ENCODE data around the gene GRAMD1A. TPM values are rescaled to one million over a fixed set of nuclear protein-coding genes. Genes with fewer than 3 reads are reported as not detected.
A peak's percentile ranks its signal among the peaks of the same experiment; 100 is the strongest.

Gene GRAMD1A
- polyA plus RNA-seq, 1 of the 3 experiments (the other 2 are of a cell fraction) = 81.9 TPM

DNA sequence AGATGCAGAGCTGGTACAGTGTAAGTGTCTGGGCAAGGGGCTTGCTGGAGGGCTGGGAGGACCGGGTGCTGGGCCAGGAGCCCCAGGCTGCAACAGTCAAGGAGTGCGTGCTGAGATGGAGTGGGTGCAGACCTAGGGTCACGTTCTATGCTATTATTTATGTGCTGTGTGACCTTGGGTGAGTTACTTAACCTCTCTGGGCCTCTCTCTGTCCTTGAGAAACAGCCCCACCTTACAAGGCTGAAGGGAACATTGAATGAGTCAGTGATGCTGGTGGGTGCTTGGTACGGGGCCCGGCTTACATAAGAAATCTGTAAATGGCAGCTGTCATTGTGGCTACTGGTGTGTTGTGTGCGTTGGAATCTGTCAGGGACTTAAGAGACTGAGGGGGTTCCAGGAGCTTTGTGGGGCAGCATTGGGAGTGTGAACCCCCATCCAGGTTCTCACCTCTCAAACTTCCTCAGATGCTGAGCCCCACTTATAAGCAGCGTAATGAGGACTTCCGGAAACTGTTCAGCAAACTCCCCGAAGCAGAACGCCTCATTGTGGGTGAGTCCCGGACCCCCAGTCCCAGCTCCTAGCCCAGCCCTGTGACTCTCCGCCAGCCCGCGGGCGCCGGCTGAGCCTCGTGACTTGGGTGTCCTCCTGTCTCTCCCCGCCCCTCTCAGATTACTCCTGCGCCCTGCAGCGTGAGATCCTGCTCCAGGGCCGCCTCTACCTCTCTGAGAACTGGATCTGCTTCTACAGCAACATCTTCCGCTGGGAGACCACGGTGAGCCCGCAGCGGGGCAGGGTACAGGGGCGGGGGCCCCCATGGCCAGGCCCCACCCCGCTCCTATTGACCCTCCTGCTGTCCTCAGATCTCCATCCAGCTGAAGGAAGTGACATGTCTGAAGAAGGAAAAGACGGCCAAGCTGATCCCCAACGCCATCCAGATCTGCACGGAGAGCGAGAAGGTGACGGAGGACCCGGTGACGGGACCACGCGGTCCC is 9.6 kb downstream of the GRAMD1A start:
- WGBS (ENCODE audit: low lambda C conversion rate) = 93% methylated on average over 35 of the region's 36 CpGs
- ChIA-PET POLR2A (interaction anchor here (2.8 kb wide), 1 partner anchor 9 kb away, joined by 8 read pairs; the partner anchor contains the start of gene GRAMD1A), CTCF (interaction anchor here (1.2 to 6.6 kb wide), 3 partner anchors 9 to 36 kb away, joined by 3 to 38 read pairs (median 16); partner anchors contain the start of gene GRAMD1A)
- Histone ChIP-seq H3K27ac (ENCODE audit: low read depth in 2 of 2, low read length in 1 of 2) (no peak overlapping the region), H3K4me1 (ENCODE audit: control insufficient read depth in 1 of 2, insufficient read depth in 2 of 2, low read depth in 1 of 2, low read length in 1 of 2) (peaks cover 0 to 5% of the 10 kb centered on the region in 2 experiments; a peak in 1 of 4 replicates), H3K9me3 (no peaks in the 10 kb centered on the region), H3K4me2 (no peak overlapping the region), H4K20me1 (ENCODE audit: insufficient read depth) (peaks cover 27% of the 10 kb centered on the region), H3F3A (replicated peaks; ENCODE audit: insufficient read depth) (no peaks in the 10 kb centered on the region), H3K27me3 (ENCODE audit: insufficient read depth) (no peaks in the 10 kb centered on the region), H3K9me2 (no peaks in the 10 kb centered on the region), H3K36me3 (replicated peaks in 1 of 2; ENCODE audit: control insufficient read depth in 1 of 2, insufficient read depth in 2 of 2, low read length in 1 of 2) (peaks cover 15 to 48% of the 10 kb centered on the region in 2 experiments), H3K79me2 (ENCODE audit: insufficient read depth) (peaks cover 31% of the 10 kb centered on the region; the same call in 1 of the 2 replicates), H3K4me3 (ENCODE audit: low read depth in 2 of 2, low read length in 1 of 2) (no peak overlapping the region), H2AFZ (ENCODE audit: low read depth) (no peak overlapping the region), H3K9ac (no peak overlapping the region)
- TF ChIP-seq RFX5 (IDR thresholded peaks at IDR 0.05; ENCODE audit: low read length) (no peak), MXI1 (IDR thresholded peaks at IDR 0.05; ENCODE audit: low read depth, low read length) (no peak), ELF1 (IDR thresholded peaks at IDR 0.05) (no peak), JUND (IDR thresholded peaks at IDR 0.05) (no peak), FOSL2 (IDR thresholded peaks at IDR 0.05; ENCODE audit: borderline replicate concordance, low read depth) (no peak), RXRA (IDR thresholded peaks at IDR 0.05; ENCODE audit: borderline replicate concordance, low read depth) (no peak), TEAD4 (IDR thresholded peaks at IDR 0.05; ENCODE audit: borderline replicate concordance, insufficient read depth) (no peak), NFIC (IDR thresholded peaks at IDR 0.05; ENCODE audit: borderline replicate concordance) (no peak), TCF12 (IDR thresholded peaks at IDR 0.05) (no peak), CHD2 (IDR thresholded peaks at IDR 0.05; ENCODE audit: low read length, partially characterized antibody) (no peak), EP300 (IDR thresholded peaks at IDR 0.05; ENCODE audit: borderline replicate concordance in 1 of 2, low read depth in 1 of 2, low read length in 1 of 2) (no peak), GATA2 (CRISPR knock-in tag; IDR thresholded peaks at IDR 0.05) (no peak)
- DNase-seq = peak; percentile 19

DNA sequence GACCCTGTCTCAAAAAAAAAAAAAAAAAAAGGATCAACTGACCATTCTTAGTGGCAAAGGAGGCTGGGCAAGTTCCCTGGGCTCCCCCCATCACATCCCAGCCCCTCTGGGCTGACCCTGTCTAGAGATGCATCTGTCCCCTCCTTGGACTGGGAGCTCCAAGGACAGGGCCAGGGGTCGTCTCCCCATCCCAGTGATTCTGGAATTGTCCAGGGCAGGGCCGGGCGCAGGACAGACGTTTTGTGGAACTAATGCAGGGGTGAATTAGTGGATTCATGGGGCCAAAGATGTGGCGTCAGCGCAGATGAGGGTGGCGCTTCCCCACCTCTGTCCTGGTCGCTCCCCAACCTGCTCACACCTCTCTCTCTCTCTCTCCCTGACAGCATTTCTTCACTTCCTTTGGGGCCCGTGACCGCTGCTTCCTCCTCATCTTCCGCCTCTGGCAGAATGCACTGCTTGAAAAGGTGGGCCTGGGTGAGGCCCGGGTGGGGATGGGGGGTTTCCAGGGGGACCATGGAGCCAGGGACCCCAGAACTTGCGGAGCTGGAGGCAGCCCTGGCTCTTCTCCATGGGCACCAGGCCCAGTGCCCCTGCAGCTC is 11.1 kb downstream of the GRAMD1A start:
- Histone ChIP-seq H3F3A (replicated peaks; ENCODE audit: insufficient read depth) (no peaks in the 10 kb centered on the region), H3K4me1 (ENCODE audit: control insufficient read depth in 1 of 2, insufficient read depth in 2 of 2, low read depth in 1 of 2, low read length in 1 of 2) (peaks cover 0 to 5% of the 10 kb centered on the region in 2 experiments; a peak in 1 of 4 replicates), H3K27ac (ENCODE audit: low read depth in 2 of 2, low read length in 1 of 2) (no peak overlapping the region), H4K20me1 (ENCODE audit: insufficient read depth) (peaks cover 15% of the 10 kb centered on the region), H3K79me2 (ENCODE audit: insufficient read depth) (peaks cover 19% of the 10 kb centered on the region; the same call in 1 of the 2 replicates), H3K9ac (no peak overlapping the region), H3K4me2 (no peak overlapping the region), H3K4me3 (ENCODE audit: low read depth in 2 of 2, low read length in 1 of 2) (no peak overlapping the region), H3K9me3 (no peaks in the 10 kb centered on the region), H3K9me2 (no peaks in the 10 kb centered on the region), H3K27me3 (ENCODE audit: insufficient read depth) (no peaks in the 10 kb centered on the region), H2AFZ (ENCODE audit: low read depth) (no peak overlapping the region), H3K36me3 (replicated peaks in 1 of 2; ENCODE audit: control insufficient read depth in 1 of 2, insufficient read depth in 2 of 2, low read length in 1 of 2) (peaks cover 29 to 57% of the 10 kb centered on the region in 2 experiments)
- ChIA-PET CTCF (interaction anchor here (1.3 to 6.6 kb wide), 3 partner anchors 10 to 37 kb away, joined by 3 to 38 read pairs (median 16); partner anchors contain the start of gene GRAMD1A), POLR2A (interaction anchor here (0.6 kb wide), 1 partner anchor 8 kb away, joined by 3 read pairs; no protein-coding TSS in a partner anchor)
- DNase-seq = no peak
- WGBS (ENCODE audit: low lambda C conversion rate) = 87% methylated on average over 12 of the region's 13 CpGs
- no peak for TF ChIP-seq TEAD4 (IDR thresholded peaks at IDR 0.05; ENCODE audit: borderline replicate concordance, insufficient read depth)
- TF ChIP-seq CHD2 (IDR thresholded peaks at IDR 0.05; ENCODE audit: low read length, partially characterized antibody) = no peak
- TF ChIP-seq GABPA (IDR thresholded peaks at IDR 0.05; ENCODE audit: low read depth) = no peak
- TF ChIP-seq JUND (IDR thresholded peaks at IDR 0.05) = no peak
- TF ChIP-seq, protein P1, sequence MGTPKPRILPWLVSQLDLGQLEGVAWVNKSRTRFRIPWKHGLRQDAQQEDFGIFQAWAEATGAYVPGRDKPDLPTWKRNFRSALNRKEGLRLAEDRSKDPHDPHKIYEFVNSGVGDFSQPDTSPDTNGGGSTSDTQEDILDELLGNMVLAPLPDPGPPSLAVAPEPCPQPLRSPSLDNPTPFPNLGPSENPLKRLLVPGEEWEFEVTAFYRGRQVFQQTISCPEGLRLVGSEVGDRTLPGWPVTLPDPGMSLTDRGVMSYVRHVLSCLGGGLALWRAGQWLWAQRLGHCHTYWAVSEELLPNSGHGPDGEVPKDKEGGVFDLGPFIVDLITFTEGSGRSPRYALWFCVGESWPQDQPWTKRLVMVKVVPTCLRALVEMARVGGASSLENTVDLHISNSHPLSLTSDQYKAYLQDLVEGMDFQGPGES (IDR thresholded peaks at IDR 0.05; ENCODE audit: low read depth, low read length) = no peak
- TF ChIP-seq MAX (IDR thresholded peaks at IDR 0.05; ENCODE audit: low read depth) = no peak
- TF ChIP-seq TAF1 (IDR thresholded peaks at IDR 0.05; ENCODE audit: borderline replicate concordance, low read depth, low read length) = no peak
- no peak for TF ChIP-seq YY1 (IDR thresholded peaks at IDR 0.05; ENCODE audit: low read depth)
- TF ChIP-seq MXI1 (IDR thresholded peaks at IDR 0.05; ENCODE audit: low read depth, low read length) = no peak
- no peak for TF ChIP-seq FOSL2 (IDR thresholded peaks at IDR 0.05; ENCODE audit: borderline replicate concordance, low read depth)
- no peak for TF ChIP-seq SMC3 (IDR thresholded peaks at IDR 0.05; ENCODE audit: low read depth, low read length)
- no peak for TF ChIP-seq MEF2A (IDR thresholded peaks at IDR 0.05; ENCODE audit: borderline replicate concordance, low read depth)
- no peak for TF ChIP-seq PBX3 (IDR thresholded peaks at IDR 0.05)
- no peak for TF ChIP-seq EP300 (IDR thresholded peaks at IDR 0.05; ENCODE audit: borderline replicate concordance in 1 of 2, low read depth in 1 of 2, low read length in 1 of 2)
- TF ChIP-seq, protein P2, sequence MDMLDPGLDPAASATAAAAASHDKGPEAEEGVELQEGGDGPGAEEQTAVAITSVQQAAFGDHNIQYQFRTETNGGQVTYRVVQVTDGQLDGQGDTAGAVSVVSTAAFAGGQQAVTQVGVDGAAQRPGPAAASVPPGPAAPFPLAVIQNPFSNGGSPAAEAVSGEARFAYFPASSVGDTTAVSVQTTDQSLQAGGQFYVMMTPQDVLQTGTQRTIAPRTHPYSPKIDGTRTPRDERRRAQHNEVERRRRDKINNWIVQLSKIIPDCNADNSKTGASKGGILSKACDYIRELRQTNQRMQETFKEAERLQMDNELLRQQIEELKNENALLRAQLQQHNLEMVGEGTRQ (IDR thresholded peaks at IDR 0.05; ENCODE audit: borderline replicate concordance, low read depth, low read length) = no peak
- TF ChIP-seq TCF12 (IDR thresholded peaks at IDR 0.05) = no peak
- no peak for TF ChIP-seq SIN3A (IDR thresholded peaks at IDR 0.05; ENCODE audit: borderline replicate concordance, low read depth, low read length)

All from SK-N-SH (cell line).